Upper lobe of left lung (tissue), 6 donors: Measurements from ENCODE around the gene GCK. TPM values are rescaled to one million over a fixed set of nuclear protein-coding genes. Genes with fewer than 3 reads are reported as not detected.

Source experiments
- ATAC-seq, 2 donors: fragments of 200-7000 bp; cut with Tn5 transposase; one replicate each; pipeline ENCODE4 v1.9.1; 2022; ENCODE audit warnings: mild to moderate bottlenecking in 2 of 2, moderate library complexity in 2 of 2; ENCODE audit not compliant: low FRiP score in 2 of 2
- DNase-seq, 2 donors: peaks; one replicate each; pipeline ENCODE4 v3.0.0-alpha.2; 2019 to 2020
- H3K27ac ChIP-seq, 4 donors: fragments of 200-600 bp; sonication (generic); one replicate each; pipeline ENCODE4 v1.5.1; 2016 to 2019
- H3K27me3 ChIP-seq, 4 donors: fragments of 200-600 bp; sonication (generic); one replicate each; pipeline ENCODE4 v1.5.1; 2017 to 2019
- H3K36me3 ChIP-seq, 4 donors: fragments of 200-600 bp; sonication (generic); one replicate each; pipeline ENCODE4 v1.5.1; 2016 to 2019
- H3K4me1 ChIP-seq, 4 donors: fragments of 200-600 bp; sonication (generic); one replicate each; pipeline ENCODE4 v1.5.1; 2018 to 2019
- H3K4me3 ChIP-seq, 4 donors: fragments of 200-600 bp; sonication (generic); one replicate each; pipeline ENCODE4 v1.5.1; 2017 to 2019; ENCODE audit warnings: mild to moderate bottlenecking in 2 of 4, moderate library complexity in 1 of 4
- H3K9me3 ChIP-seq, 4 donors: fragments of 200-600 bp; sonication (generic); one replicate each; pipeline ENCODE4 v1.5.1; 2018 to 2019
- EP300 ChIP-seq, 4 donors: sonication (generic); formaldehyde crosslinking; IDR thresholded peaks; one replicate each; pipeline ENCODE4 v1.5.1; 2017; ENCODE audit warnings: antibody characterized with exemption in 4 of 4, control low read depth in 2 of 4
- POLR2A ChIP-seq, 4 donors: fragments of 450-650 bp; IDR thresholded peaks; one replicate each; pipeline ENCODE4 v1.5.1; 2016 to 2017; ENCODE audit warnings: antibody characterized with exemption in 4 of 4, mild to moderate bottlenecking in 2 of 4
- POLR2AphosphoS5 ChIP-seq, 2 donors: sonication (generic); formaldehyde crosslinking; IDR thresholded peaks; one replicate each; pipeline ENCODE4 v1.5.1; 2017; ENCODE audit warnings: antibody characterized with exemption in 2 of 2
- WGBS, 2 donors: methylation state at CpG; one replicate each; pipeline ENCODE4 v1.1.5; 2017 to 2018; 5-methylcytosine and 5-hydroxymethylcytosine counted together
- total RNA-seq, 6 donors: library from RNA; depleted of rRNA in 4 of 6; stranded (reverse); fragments of >200 nt in 4 of 6; gene quantifications; one replicate each; pipeline versions ENCODE4 v1.1.0 to v1.2.1, GENCODE V29; 2016 to 2021
- TF ChIP-seq, protein P1 (sequence below), 6 experiments: fragments of 450-650 bp in 4 of 6; fragments of 200-600 bp in 2 of 6; sonication (generic) in 2 of 6; IDR thresholded peaks; one replicate each; pipeline ENCODE4 v1.5.1; 2016 to 2019; ENCODE audit warnings: antibody characterized with exemption in 6 of 6
- donor health status: DM: no; HTN: no; CAD: no; lungs with moderate emphysema.
- donor health status: DM: no; HTN: yes; CAD: no; lungs with severe emphysema.

GCK gene
- total RNA-seq, 6 donors from 2014 or later = 0.17 to 0.49 (median 0.30) TPM; not detected in 2

GRCh38 chr7:44235582-44236332 is 46.5 kb upstream of the GCK start:
- WGBS, 2 donors = 73 to 74% methylated on average over 14 to 15 of the region's 22 CpGs
- no peak for TF ChIP-seq EP300 (IDR thresholded peaks at IDR 0.05)
- TF ChIP-seq, protein P1, sequence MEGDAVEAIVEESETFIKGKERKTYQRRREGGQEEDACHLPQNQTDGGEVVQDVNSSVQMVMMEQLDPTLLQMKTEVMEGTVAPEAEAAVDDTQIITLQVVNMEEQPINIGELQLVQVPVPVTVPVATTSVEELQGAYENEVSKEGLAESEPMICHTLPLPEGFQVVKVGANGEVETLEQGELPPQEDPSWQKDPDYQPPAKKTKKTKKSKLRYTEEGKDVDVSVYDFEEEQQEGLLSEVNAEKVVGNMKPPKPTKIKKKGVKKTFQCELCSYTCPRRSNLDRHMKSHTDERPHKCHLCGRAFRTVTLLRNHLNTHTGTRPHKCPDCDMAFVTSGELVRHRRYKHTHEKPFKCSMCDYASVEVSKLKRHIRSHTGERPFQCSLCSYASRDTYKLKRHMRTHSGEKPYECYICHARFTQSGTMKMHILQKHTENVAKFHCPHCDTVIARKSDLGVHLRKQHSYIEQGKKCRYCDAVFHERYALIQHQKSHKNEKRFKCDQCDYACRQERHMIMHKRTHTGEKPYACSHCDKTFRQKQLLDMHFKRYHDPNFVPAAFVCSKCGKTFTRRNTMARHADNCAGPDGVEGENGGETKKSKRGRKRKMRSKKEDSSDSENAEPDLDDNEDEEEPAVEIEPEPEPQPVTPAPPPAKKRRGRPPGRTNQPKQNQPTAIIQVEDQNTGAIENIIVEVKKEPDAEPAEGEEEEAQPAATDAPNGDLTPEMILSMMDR (IDR thresholded peaks at IDR 0.05) = no peak
- TF ChIP-seq POLR2AphosphoS5 (IDR thresholded peaks at IDR 0.05) = no peak
- no peak for TF ChIP-seq POLR2A (IDR thresholded peaks at IDR 0.05)
- ATAC-seq (no peak), DNase-seq (peak in 1 of 2 donors; percentile 54)
- no peaks in the 10 kb centered on the region for H3K4me1 ChIP-seq
- H3K4me3 ChIP-seq = no peak overlapping the region
- no peak overlapping the region for H3K27ac ChIP-seq
- H3K27me3 ChIP-seq = no peaks in the 10 kb centered on the region
- H3K9me3 ChIP-seq = no peaks in the 10 kb centered on the region
- no peaks in the 10 kb centered on the region for H3K36me3 ChIP-seq

- no peak for ATAC-seq
- no peaks in the 10 kb centered on the region for H3K9me3 ChIP-seq
- DNase-seq = peak in 1 of 2 donors; percentile 61
- TF ChIP-seq EP300 (IDR thresholded peaks at IDR 0.05) = no peak
- no peaks in the 10 kb centered on the region for H3K4me1 ChIP-seq
- no peaks in the 10 kb centered on the region for H3K27me3 ChIP-seq
- no peak overlapping the region for H3K4me3 ChIP-seq
- H3K36me3 ChIP-seq = no peaks in the 10 kb centered on the region
- no peak overlapping the region for H3K27ac ChIP-seq
- 86 to 87% methylated on average over 4 to 8 of the region's 8 CpGs for WGBS, 2 donors
Measured at GRCh38 chr7:44235066-44235465, 45.8 kb upstream of the GCK start.

- Histone ChIP-seq H3K27ac (no peak overlapping the region), H3K4me1 (no peaks in the 10 kb centered on the region), H3K27me3 (no peaks in the 10 kb centered on the region), H3K4me3 (no peak overlapping the region), H3K36me3 (no peaks in the 10 kb centered on the region), H3K9me3 (no peaks in the 10 kb centered on the region)
- no peak for TF ChIP-seq POLR2A (IDR thresholded peaks at IDR 0.05)
- ATAC-seq (no peak), DNase-seq (peak in 1 of 2 donors; percentile 68)
- WGBS, 2 donors = 63 to 77% methylated on average over 9 to 19 of the region's 22 CpGs
Measured at GRCh38 chr7:44232901-44233715, 43.9 kb upstream of the GCK start.

DNA sequence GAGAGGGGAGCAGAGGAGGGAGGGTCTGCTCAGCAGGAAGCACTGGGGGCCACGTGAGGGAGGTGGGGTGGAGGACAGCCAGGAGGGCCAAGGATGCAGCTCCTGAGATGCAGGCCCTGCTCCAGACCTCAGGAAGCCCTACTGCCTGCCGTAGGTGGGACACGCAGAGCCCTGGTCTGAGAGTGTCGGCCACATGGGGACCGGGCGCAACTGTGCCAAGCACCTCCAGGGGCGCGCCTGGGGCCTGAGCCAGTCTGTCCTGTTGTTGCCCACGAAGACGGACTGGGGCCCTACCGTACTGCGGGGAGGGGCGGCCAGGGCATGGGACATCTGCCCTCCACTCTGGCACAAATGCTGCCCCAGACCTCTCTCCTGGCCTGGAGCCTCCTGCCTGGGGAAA is 43.2 kb upstream of the GCK start:
- WGBS, 2 donors = 90 to 94% methylated on average over 8 to 12 of the region's 13 CpGs
- no peak overlapping the region for H3K4me3 ChIP-seq

DNA sequence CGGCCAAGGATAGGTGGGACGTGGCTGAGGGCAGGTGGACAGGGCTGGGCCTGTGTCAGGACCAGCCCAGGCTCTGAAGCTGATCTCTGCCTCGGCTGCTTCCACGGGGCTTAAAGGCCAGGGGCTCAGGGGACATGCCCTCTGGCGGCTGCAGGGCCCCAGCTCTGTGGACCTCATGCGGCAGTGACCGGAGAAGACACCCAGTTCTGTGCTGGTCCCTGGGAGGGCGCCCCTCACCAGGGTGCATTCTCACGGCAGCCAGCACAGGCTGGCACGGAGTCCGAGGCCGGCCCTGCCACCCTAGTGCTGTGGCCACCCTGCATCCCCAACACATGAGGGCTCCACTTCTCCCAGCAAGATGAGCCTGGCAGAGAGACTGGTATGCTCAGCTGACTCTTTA is 41.8 kb upstream of the GCK start:
- H3K4me3 ChIP-seq = no peak overlapping the region
- 76 to 89% methylated on average over 5 to 9 of the region's 12 CpGs for WGBS, 2 donors
- no peaks in the 10 kb centered on the region for H3K4me1 ChIP-seq
- H3K36me3 ChIP-seq = no peaks in the 10 kb centered on the region
- H3K27me3 ChIP-seq = no peaks in the 10 kb centered on the region
- DNase-seq (peak in 1 of 2 donors; percentile 58), ATAC-seq (no peak)
- no peaks in the 10 kb centered on the region for H3K9me3 ChIP-seq
- TF ChIP-seq POLR2AphosphoS5 (IDR thresholded peaks at IDR 0.05) = no peak
- no peak for TF ChIP-seq EP300 (IDR thresholded peaks at IDR 0.05)
- TF ChIP-seq POLR2A (IDR thresholded peaks at IDR 0.05) = no peak
- TF ChIP-seq, protein P1 (IDR thresholded peaks at IDR 0.05) = no peak
- no peak overlapping the region for H3K27ac ChIP-seq

More for the DNA sequence above, 43.2 kb upstream of the GCK start:
- Histone ChIP-seq H3K27ac (no peak overlapping the region), H3K36me3 (no peaks in the 10 kb centered on the region), H3K27me3 (no peaks in the 10 kb centered on the region), H3K4me1 (no peaks in the 10 kb centered on the region), H3K9me3 (no peaks in the 10 kb centered on the region)
- ATAC-seq (no peak), DNase-seq (peak in 1 of 2 donors; percentile 69)
- TF ChIP-seq, protein P1 (IDR thresholded peaks at IDR 0.05) = no peak
